ENCODE results near the gene APOL1. TPM values are rescaled to one million over a fixed set of nuclear protein-coding genes. Genes with fewer than 3 reads are reported as not detected.
A peak's percentile ranks its signal among the peaks of the same experiment; 100 is the strongest.
"Not testable (repeated sequence)": the region's sequence is repeated elsewhere in the genome, so short reads cannot be mapped to it uniquely, and the experiment has no call there.

Gene APOL1
- total and polyA plus RNA-seq, 9 donors = 11.4 to 75.9 (median 34.4) TPM

DNA sequence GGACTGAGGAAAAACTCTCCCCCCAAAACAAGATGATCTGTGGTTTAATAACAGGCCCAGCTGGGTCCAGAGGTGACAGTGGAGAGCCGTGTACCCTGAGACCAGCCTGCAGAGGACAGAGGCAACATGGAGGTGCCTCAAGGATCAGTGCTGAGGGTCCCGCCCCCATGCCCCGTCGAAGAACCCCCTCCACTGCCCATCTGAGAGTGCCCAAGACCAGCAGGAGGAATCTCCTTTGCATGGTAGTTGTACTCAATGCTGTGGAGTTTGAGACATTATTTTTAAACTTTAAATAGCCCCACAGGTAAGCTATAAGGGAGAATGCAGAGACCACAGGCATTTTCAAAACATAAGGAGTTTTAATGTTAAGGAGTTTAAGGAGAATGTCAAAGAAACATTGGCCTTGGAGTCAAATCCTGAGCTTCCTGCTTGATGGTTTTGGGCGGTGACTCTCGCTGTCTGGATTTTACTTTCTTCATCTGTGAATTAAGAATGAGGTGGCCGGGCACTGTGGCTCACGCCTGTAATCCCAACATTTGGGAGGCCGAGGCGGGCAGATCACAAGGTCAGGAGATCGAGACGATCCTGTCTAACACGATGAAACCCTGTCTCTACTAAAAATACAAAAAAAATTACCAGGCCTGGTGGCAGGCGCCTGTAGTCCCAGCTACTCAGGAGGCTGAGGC is 6.8 kb downstream of the APOL1 start:
- intact Hi-C loops (cut with DNase I) = no loop called here
- H3K27ac ChIP-seq = peak overlapping the region in 1 of 2 donors; percentile 67
- H3K4me1 ChIP-seq (ENCODE audit: insufficient read depth) = peaks cover 11% of the 10 kb centered on the region
- no peaks in the 10 kb centered on the region for H3K9me3 ChIP-seq
- H3K27me3 ChIP-seq = no peaks in the 10 kb centered on the region
- 63 to 70% (median 66%) methylated on average over 14 of the region's 14 CpGs for WGBS, 3 donors
- H3K4me3 ChIP-seq = no peak overlapping the region
- no peaks in the 10 kb centered on the region for H3K36me3 ChIP-seq
- TF ChIP-seq CTCF (IDR thresholded peaks at IDR 0.05) = no peak
- TF ChIP-seq POLR2A (IDR thresholded peaks at IDR 0.05) = no peak
- no peak for TF ChIP-seq EP300 (IDR thresholded peaks at IDR 0.05)
- DNase-seq = no peak

- H3K4me3 ChIP-seq; intact Hi-C loops (cut with DNase I); H3K27ac ChIP-seq; H3K36me3 ChIP-seq; DNase-seq; H3K27me3 ChIP-seq; H3K4me1 ChIP-seq (ENCODE audit: insufficient read depth); H3K9me3 ChIP-seq: not testable (repeated sequence)
- 75 to 87% (median 77%) methylated on average over 6 of the region's 6 CpGs for WGBS, 3 donors
Measured at GRCh38 chr22:36261675-36262074, 8.7 kb downstream of the APOL1 start.

DNA sequence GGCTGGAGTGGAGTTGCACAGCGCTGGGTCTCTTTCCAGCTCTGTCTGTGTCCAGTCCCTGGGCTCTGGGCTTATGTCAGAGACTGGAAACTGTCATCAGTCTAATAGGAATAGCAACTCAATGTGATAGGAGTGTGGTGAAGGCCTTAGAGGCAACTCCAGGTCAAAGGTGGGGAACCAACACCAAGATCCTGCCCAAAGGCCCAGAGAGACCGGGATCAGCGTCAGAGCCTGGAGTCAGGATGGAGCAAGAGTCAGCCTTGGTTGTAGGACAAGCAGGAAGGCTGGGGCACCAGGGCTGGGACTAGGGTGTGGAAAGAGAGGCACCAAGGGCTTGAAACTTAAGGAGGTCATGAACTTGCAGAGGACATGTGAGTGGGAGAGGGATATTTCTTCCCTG is 9.4 kb downstream of the APOL1 start:
- H3K36me3 ChIP-seq; H3K27me3 ChIP-seq; H3K4me1 ChIP-seq (ENCODE audit: insufficient read depth); H3K9me3 ChIP-seq; DNase-seq; intact Hi-C loops (cut with DNase I); H3K4me3 ChIP-seq; H3K27ac ChIP-seq: not testable (repeated sequence)
- whole genome bisulfite sequencing, 3 donors = 94 to 100% (median 98%) methylated on average over 3 of the region's 3 CpGs

GRCh38 chr22:36263216-36263673 is 10.3 kb downstream of the APOL1 start:
- H3K27ac ChIP-seq; H3K9me3 ChIP-seq; H3K4me3 ChIP-seq; intact Hi-C loops (cut with DNase I); H3K36me3 ChIP-seq; H3K4me1 ChIP-seq (ENCODE audit: insufficient read depth); H3K27me3 ChIP-seq: not testable (repeated sequence)
- peak in 3 of 5 donors; percentile 35 to 41 (median 36) for DNase-seq
- WGBS, 3 donors = 11 to 31% (median 24%) methylated on average over 5 of the region's 5 CpGs

- DNase-seq = peak in 3 of 5 donors; percentile 39 to 58 (median 46)
- H3K4me3 ChIP-seq; H3K27me3 ChIP-seq; H3K9me3 ChIP-seq; H3K36me3 ChIP-seq; intact Hi-C loops (cut with DNase I); H3K4me1 ChIP-seq (ENCODE audit: insufficient read depth): not testable (repeated sequence)
- H3K27ac ChIP-seq = peak overlapping the region in 1 of 2 donors; percentile 38
- WGBS, 3 donors = 66 to 75% (median 72%) methylated on average over 7 of the region's 7 CpGs
Measured at GRCh38 chr22:36263886-36264664, 11.1 kb downstream of the APOL1 start.

DNA sequence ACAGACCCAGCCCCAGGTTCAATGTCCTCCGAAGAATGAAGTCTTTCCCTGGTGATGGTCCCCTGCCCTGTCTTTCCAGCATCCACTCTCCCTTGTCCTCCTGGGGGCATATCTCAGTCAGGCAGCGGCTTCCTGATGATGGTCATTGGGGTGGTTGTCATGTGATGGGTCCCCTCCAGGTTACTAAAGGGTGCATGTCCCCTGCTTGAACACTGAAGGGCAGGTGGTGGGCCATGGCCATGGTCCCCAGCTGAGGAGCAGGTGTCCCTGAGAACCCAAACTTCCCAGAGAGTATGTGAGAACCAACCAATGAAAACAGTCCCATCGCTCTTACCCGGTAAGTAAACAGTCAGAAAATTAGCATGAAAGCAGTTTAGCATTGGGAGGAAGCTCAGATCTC is 14.1 kb downstream of the APOL1 start:
- DNase-seq = no peak
- H3K9me3 ChIP-seq = no peaks in the 10 kb centered on the region

More for the DNA sequence above, 14.1 kb downstream of the APOL1 start:
- no peak for TF ChIP-seq EP300 (IDR thresholded peaks at IDR 0.05)
- TF ChIP-seq POLR2A (IDR thresholded peaks at IDR 0.05) = no peak
- no peak for TF ChIP-seq CTCF (IDR thresholded peaks at IDR 0.05)
- no peak overlapping the region for H3K4me3 ChIP-seq
- H3K27ac ChIP-seq = no peak overlapping the region
- H3K36me3 ChIP-seq = no peaks in the 10 kb centered on the region
- intact Hi-C loops (cut with DNase I) = no loop called here
- 90 to 97% (median 96%) methylated on average over 4 of the region's 4 CpGs for WGBS, 3 donors
- peaks cover 3% of the 10 kb centered on the region for H3K4me1 ChIP-seq (ENCODE audit: insufficient read depth)
- H3K27me3 ChIP-seq = no peaks in the 10 kb centered on the region
